GM12891 (cell line): ENCODE measurements around the gene TSPAN17.

ENCODE experiments used
- PAX5 ChIP-seq: IDR thresholded peaks from 2 replicates; pipeline ENCODE4 v1.6.1; 2011; ENCODE audit warnings: low read length, moderate library complexity, mild to moderate bottlenecking; ENCODE audit not compliant: insufficient read depth, severe bottlenecking
- POLR2A ChIP-seq: IDR thresholded peaks from 2 replicates; pipeline ENCODE4 v1.6.1; 2011; ENCODE audit warnings: low read depth, low read length, control low read depth
- POLR2AphosphoS5 ChIP-seq: IDR thresholded peaks from 2 replicates; pipeline ENCODE4 v1.6.1; 2011; ENCODE audit warnings: low read depth, low read length, control low read depth
- POU2F2 ChIP-seq: IDR thresholded peaks from 2 replicates; pipeline ENCODE4 v1.6.1; 2011; ENCODE audit warnings: low read depth, mild to moderate bottlenecking, control low read depth, low read length, moderate library complexity
- SPI1 ChIP-seq: IDR thresholded peaks from 2 replicates; pipeline ENCODE4 v1.6.1; 2011; ENCODE audit warnings: low read depth, low read length, control low read depth
- TAF1 ChIP-seq: IDR thresholded peaks from 2 replicates; pipeline ENCODE4 v1.6.1; 2011; ENCODE audit warnings: low read depth, low read length, control low read depth

GRCh38 chr5:176664479-176664878 is 17.2 kb downstream of the TSPAN17 start:
- no peak for TF ChIP-seq POLR2A
- TF ChIP-seq POU2F2, result no peak
- no peak for TF ChIP-seq POLR2AphosphoS5
- no peak for TF ChIP-seq SPI1
- no peak for TF ChIP-seq TAF1
- TF ChIP-seq PAX5, result no peak
